GM12891 (cell line): ENCODE results near the gene ZNF84.

Experiments
- PAX5 ChIP-seq: IDR thresholded peaks from 2 replicates; pipeline ENCODE4 v1.6.1; 2011; ENCODE audit warnings: low read length, moderate library complexity, mild to moderate bottlenecking; ENCODE audit not compliant: insufficient read depth, severe bottlenecking
- POLR2A ChIP-seq: IDR thresholded peaks from 2 replicates; pipeline ENCODE4 v1.6.1; 2011; ENCODE audit warnings: low read depth, low read length, control low read depth
- POLR2AphosphoS5 ChIP-seq: IDR thresholded peaks from 2 replicates; pipeline ENCODE4 v1.6.1; 2011; ENCODE audit warnings: low read depth, low read length, control low read depth
- SPI1 ChIP-seq: IDR thresholded peaks from 2 replicates; pipeline ENCODE4 v1.6.1; 2011; ENCODE audit warnings: low read depth, low read length, control low read depth
- TAF1 ChIP-seq: IDR thresholded peaks from 2 replicates; pipeline ENCODE4 v1.6.1; 2011; ENCODE audit warnings: low read depth, low read length, control low read depth

GRCh38 chr12:133038118-133038709 is 905 bp downstream of the ZNF84 start:
- TF ChIP-seq POLR2A: no peak
- TF ChIP-seq POLR2AphosphoS5: no peak
- no peak for TF ChIP-seq TAF1
- TF ChIP-seq PAX5: no peak
- no peak for TF ChIP-seq SPI1
